GM12874 (cell line): ENCODE measurements around the gene FBLL1.
A peak's percentile ranks its signal among the peaks of the same experiment; 100 is the strongest.

ENCODE experiments used
- TF ChIP-seq, protein P1 (sequence below): IDR thresholded peaks from 2 replicates; pipeline ENCODE4 v1.5.1; 2011; ENCODE audit warnings: low read depth, mild to moderate bottlenecking, control low read depth, low read length, moderate library complexity; ENCODE audit not compliant: insufficient read depth

Gene FBLL1

DNA sequence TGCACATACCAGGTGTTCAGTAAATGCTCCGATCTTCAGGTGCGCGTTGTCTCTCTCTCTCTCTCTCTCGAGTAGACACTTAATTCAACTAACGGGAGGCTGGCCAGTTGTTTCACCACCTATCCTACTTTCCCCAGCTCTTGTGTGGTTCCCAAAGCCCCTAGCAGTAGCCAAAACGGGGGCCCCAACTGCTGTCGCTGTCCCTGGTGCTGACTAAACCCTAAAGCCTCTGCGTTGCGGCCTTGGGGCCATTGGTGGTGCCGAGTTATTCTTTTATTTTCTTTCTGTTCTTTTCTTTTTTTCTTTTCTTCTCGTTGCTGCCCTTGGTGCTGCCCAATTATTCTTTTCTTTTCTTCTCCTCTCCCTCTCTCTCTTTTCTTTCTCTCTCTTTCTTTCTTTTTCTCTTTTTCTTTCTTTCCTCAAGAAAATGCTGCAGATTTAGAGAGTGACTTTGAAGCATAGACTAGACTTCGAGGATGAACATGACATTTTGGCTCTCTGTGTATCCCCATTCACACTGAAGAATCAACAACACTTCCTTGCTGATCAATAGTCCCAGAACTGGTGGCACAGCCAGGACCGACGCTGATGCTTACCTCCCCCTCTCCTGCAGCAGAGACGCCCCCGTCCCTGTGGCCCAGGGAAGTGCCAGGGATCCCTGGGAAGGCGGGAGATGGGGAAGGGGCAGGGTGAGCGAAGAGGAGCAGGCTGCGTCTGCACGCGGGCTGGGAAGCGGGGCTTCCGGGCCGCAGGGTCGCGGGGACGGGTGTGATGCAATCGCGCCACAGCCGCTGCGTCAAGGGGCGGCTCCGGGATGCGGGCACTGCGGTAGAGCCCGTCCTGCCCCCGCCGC, at the start of gene FBLL1:
Gene FBLL1, plus strand, starts transcription at position 785 of the 853 bp plus-strand sequence. CDS start 200 bp downstream, outside the sequence.
- TF ChIP-seq, protein P1, sequence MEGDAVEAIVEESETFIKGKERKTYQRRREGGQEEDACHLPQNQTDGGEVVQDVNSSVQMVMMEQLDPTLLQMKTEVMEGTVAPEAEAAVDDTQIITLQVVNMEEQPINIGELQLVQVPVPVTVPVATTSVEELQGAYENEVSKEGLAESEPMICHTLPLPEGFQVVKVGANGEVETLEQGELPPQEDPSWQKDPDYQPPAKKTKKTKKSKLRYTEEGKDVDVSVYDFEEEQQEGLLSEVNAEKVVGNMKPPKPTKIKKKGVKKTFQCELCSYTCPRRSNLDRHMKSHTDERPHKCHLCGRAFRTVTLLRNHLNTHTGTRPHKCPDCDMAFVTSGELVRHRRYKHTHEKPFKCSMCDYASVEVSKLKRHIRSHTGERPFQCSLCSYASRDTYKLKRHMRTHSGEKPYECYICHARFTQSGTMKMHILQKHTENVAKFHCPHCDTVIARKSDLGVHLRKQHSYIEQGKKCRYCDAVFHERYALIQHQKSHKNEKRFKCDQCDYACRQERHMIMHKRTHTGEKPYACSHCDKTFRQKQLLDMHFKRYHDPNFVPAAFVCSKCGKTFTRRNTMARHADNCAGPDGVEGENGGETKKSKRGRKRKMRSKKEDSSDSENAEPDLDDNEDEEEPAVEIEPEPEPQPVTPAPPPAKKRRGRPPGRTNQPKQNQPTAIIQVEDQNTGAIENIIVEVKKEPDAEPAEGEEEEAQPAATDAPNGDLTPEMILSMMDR = no peak

DNA sequence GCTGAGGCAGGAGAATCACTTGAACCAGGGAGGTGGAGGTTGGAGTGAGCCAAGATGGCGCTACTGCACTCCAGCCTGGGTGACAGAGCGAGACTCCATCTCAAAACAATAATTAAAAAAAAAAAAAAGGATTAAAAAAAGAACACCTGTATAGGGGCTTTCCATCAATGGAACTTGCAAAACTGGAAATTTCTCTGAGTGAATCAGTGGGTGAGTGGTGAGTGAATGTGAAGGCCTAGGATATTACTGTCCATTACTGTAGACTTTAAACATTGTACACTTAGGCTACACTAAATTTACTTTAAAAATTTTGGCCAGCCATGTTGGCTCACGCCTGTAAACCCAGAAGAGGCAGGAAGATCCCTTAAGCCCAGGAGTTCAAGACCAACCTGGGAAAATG, 48.5 kb upstream of the FBLL1 start:
- TF ChIP-seq, protein P1 = no peak

DNA sequence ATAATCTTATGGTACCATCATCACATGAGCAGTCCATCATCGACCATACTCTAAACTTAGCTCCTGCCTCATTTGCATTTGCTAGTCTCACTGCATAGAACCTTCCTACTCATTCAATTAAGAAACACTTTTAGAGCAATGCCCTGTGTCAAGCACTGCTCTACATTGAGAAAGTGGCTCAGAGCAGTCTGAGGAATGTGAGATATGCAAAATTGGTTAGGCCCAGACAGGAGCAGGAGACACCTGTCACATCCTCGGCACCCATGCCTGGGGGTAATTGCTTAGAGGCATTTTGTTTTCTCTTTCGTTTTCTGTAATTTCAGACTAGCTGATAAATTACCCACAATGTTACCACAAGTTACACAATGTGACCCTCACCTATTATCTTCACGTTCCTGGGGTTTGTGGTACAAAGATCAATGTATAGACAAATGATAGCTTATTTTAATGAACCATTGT, 47.7 kb upstream of the FBLL1 start:
- TF ChIP-seq, protein P1 = no peak

DNA sequence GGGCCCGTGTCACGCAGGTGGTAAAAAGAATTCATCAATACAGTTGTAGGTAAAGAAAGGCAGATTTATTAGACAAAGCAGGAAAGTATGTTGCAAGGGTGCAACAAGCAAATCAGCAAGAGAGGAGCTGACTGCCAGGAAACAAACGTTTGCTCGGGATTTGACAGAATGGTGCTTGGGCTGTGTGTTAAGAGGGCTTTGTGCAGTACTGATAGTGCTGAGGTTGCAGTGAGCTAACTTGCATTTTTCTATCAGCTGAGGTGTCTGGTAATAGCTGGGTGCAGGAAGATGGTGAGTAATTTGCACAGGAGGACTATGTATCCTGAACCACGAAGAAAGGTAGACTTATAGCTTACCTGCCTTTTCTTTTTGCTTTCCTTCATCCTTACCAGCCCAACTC, 46.7 kb upstream of the FBLL1 start:
- TF ChIP-seq, protein P1 = no peak

DNA sequence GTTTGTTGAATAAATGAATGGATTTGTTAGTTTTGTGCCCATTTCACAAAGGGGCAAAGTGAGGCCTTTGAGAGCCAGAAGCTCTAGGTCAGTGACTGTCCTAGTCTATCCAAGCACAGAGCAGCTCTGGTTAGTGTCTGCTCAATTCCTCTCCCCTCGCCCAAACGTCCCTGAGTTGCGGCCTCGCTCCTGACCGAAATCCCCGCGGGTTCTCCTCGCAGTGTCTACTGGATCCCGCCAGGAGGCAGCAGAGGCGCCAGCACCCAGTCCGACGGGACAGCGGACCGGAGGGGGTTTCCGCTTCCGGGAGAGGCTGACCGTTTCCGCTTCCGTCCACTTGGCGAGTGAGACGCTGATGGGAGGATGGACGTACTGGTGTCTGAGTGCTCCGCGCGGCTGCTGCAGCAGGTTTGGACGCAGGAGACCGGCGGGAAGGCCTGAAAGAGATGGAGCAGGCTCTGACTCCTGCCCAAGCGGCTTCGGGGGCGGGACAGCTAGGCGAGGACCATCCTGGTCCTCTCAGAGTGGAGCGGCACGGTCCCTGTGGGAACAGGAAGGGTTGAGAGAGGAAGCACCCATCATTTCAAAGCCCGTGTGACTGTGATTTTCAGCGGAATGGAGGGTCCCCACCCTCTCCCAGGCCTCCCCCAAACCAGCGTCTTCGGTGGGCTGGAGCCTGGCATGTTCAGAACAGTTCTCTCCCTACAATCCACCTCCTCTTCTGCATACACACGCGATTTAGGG, 42.8 kb upstream of the FBLL1 start, which contains the start of gene RARS1:
Gene RARS1, plus strand, starts transcription at position 336 of the 744 bp plus-strand sequence. Its CDS starts 28 bp downstream, at position 364.
- TF ChIP-seq, protein P1 = peak; percentile 99

DNA sequence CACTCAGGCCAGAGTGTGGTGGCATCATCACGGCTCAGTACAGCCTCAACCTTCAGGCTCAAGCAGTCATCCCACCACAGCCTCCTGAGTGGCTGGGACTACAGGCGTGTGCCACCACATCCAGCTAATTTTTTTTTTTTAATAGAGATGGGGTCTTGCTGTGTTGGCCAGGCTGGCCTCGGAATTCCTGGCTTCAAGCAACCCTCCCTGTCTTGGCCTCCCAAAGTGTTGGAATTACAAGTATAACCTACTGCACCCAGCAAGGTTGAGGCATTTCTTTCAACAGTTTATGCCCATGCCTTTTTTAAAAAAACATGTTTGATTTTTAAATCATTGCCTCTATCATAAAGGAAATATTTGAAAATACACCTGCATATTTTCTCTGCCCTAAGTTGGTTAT, 40.0 kb upstream of the FBLL1 start:
- TF ChIP-seq, protein P1 = no peak

DNA sequence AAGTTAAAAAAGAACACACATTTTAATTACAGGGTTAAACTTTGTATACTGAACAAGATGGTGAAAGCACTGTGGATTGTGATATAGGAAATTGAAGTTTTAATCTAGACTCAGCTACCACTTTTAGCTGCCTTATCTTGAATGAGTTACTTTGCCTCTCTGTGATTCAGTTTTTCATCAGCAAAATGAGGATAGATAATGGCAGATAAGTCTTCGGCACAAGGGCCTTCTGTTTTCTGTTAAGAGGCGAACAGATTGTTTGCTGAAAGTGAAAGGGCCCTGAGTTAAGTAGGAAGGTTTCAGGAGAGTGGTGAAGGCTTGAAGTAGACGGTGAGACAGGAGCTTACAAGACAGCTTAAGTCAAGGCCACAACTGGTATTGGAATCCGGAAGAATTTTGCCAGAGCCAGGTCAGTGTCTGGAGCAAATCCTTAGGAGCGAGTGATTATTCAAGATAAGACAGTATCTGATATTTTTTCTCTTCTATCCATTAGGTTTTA, 35.0 kb upstream of the FBLL1 start:
- TF ChIP-seq, protein P1 = no peak
